Psoas muscle (tissue), 8 donors: ENCODE measurements around the gene VSIG8. TPM values are rescaled to one million over a fixed set of nuclear protein-coding genes. Genes with fewer than 3 reads are reported as not detected.
"Not testable (repeated sequence)": the region's sequence is repeated elsewhere in the genome, so short reads cannot be mapped to it uniquely, and the experiment has no call there.

ENCODE experiments used
- ATAC-seq, 4 donors: fragments of 200-7000 bp; cut with Tn5 transposase; one replicate each; pipeline ENCODE4 v1.9.1; 2020; ENCODE audit warnings: moderate library complexity in 3 of 4, mild to moderate bottlenecking in 2 of 4
- DNase-seq, 2 donors: peaks; one replicate each; pipeline ENCODE4 v3.0.0-alpha.2; 2020
- H3K27ac ChIP-seq: fragments of 200-600 bp; one replicate; pipeline ENCODE4 v1.8.0; 2022
- H3K27me3 ChIP-seq, 3 donors: fragments of 200-600 bp in 1 of 3; one replicate each; pipeline versions ENCODE4 v1.6.1 to v1.8.0; 2013 to 2022; ENCODE audit warnings: low read length in 2 of 3, mild to moderate bottlenecking in 2 of 3, moderate library complexity in 1 of 3; ENCODE audit not compliant: insufficient read depth in 3 of 3
- H3K36me3 ChIP-seq, 2 donors: fragments of 200-600 bp in 1 of 2; one replicate each; pipeline versions ENCODE4 v1.6.1 to v1.8.0; 2013 to 2022; ENCODE audit warnings: low read depth in 1 of 2, mild to moderate bottlenecking in 1 of 2, moderate library complexity in 1 of 2; ENCODE audit not compliant: insufficient read depth in 1 of 2
- H3K4me1 ChIP-seq: fragments of 200-600 bp; one replicate; pipeline ENCODE4 v1.8.0; 2022
- H3K4me3 ChIP-seq: fragments of 200-600 bp; one replicate; pipeline ENCODE4 v1.8.0; 2022; ENCODE audit warnings: mild to moderate bottlenecking
- H3K9me3 ChIP-seq: fragments of 200-600 bp; one replicate; pipeline ENCODE4 v1.8.0; 2022
- CTCF ChIP-seq: fragments of 200-600 bp; IDR thresholded peaks from one replicate; pipeline ENCODE4 v1.8.0; 2022; ENCODE audit warnings: antibody characterized with exemption
- WGBS, 3 donors: extraction: QIAGEN DNeasy Blood & Tissue Kit; methylation state at CpG; one replicate each; pipeline versions ENCODE4 v1.1.6 to v1.1.7; 2013; 5-methylcytosine and 5-hydroxymethylcytosine counted together
- intact Hi-C, 2 donors: fragments of 100-400 bp; cut with DNase I; formaldehyde crosslinking; loops; one replicate each; pipeline versions ENCODE4 v1.11.0 to v1.14.2; 2022
- long read RNA-seq, 2 donors: library from polyadenylated mRNA; unstranded; transcript quantifications; one replicate each; pipeline ENCODE4 v2.0.0, GENCODE V29; 2021
- polyA plus RNA-seq, 3 donors: library from polyadenylated mRNA; stranded (reverse); fragments of 200-250 nt; gene quantifications; one replicate each; pipeline ENCODE4 v1.2.3, GENCODE V29; 2013
- total RNA-seq, 4 donors: library from RNA; stranded (reverse); fragmentation: NEBNext Ultra II Directional in 2 of 4; extraction: Animal tissue kit (Norgen Biotek cat#: 25700) in 2 of 4; gene quantifications; one replicate each; pipeline versions ENCODE4 v1.2.1 to v1.2.4, GENCODE V29; 2021 to 2023
- donor health status: healthy with polysubstance abuse.
- donor health status: DM: no; HTN: no; CAD: no; lungs with moderate emphysema.
- donor health status: Bipolar disorder and iron deficiency.
- donor health status: healthy.
- donor health status: DM: yes; HTN: yes; CAD: no.
- donor health status: DM: no; HTN: no; CAD: no.
- donor health status: DM: no; HTN: no; CAD: no.
- donor health status: DM: yes; HTN: yes; CAD: no.

Gene VSIG8
- not detected for total RNA-seq
- not detected for polyA plus RNA-seq
- long read RNA-seq, donor 1 = 0 reads
- long read RNA-seq, donor 2 = 0 reads

GRCh38 chr1:159862557-159862956, at the start of gene VSIG8:
VSIG8 (minus strand) TSS chr1:159862657; CDS start chr1:159862521, 136 bp downstream.
- Histone ChIP-seq H3K27me3 (no peaks in the 10 kb centered on the region), H3K9me3 (no peaks in the 10 kb centered on the region), H3K36me3 (no peaks in the 10 kb centered on the region), H3K4me3 (no peak within 1 kb of the TSS), H3K27ac (no peak within 1 kb of the TSS), H3K4me1 (no peaks in the 10 kb centered on the region)
- ATAC-seq = no peak
- TF ChIP-seq CTCF = no peak
- 61 to 79% (median 70%) methylated on average over 4 of the region's 4 CpGs for WGBS, 3 donors
- no peak for DNase-seq
- intact Hi-C loops = no loop called here

GRCh38 chr1:159911326-159912070, 49.0 kb upstream of the VSIG8 start:
- 82 to 90% (median 83%) methylated on average over 6 of the region's 6 CpGs for WGBS, 3 donors
- intact Hi-C loops = no loop called here
- H3K27ac ChIP-seq = peak overlapping the region; percentile 37
- H3K36me3 ChIP-seq = no peaks in the 10 kb centered on the region
- H3K4me3 ChIP-seq = no peak overlapping the region
- ATAC-seq (no peak), DNase-seq (no peak)
- H3K27me3 ChIP-seq = no peaks in the 10 kb centered on the region
- no peak for TF ChIP-seq CTCF
- peaks cover under 1% of the 10 kb centered on the region for H3K4me1 ChIP-seq
- H3K9me3 ChIP-seq = no peaks in the 10 kb centered on the region

GRCh38 chr1:159908031-159908940, 45.8 kb upstream of the VSIG8 start:
- Histone ChIP-seq H3K27me3 (no peaks in the 10 kb centered on the region), H3K36me3 (no peaks in the 10 kb centered on the region), H3K27ac (no peak overlapping the region), H3K4me1 (no peaks in the 10 kb centered on the region), H3K9me3 (no peaks in the 10 kb centered on the region), H3K4me3 (no peak overlapping the region)
- intact Hi-C loops = no loop called here
- no peak for ATAC-seq
- DNase-seq = no peak
- no peak for TF ChIP-seq CTCF
- WGBS, 3 donors = 82 to 88% (median 84%) methylated on average over 9 of the region's 9 CpGs

GRCh38 chr1:159906960-159907359, 44.5 kb upstream of the VSIG8 start:
- no peaks in the 10 kb centered on the region for H3K4me1 ChIP-seq
- no peak for ATAC-seq
- H3K36me3 ChIP-seq = no peaks in the 10 kb centered on the region
- 63 to 68% (median 65%) methylated on average over 1 of the region's 1 CpG for WGBS, 3 donors
- H3K27ac ChIP-seq = no peak overlapping the region
- no peak for DNase-seq
- intact Hi-C loops = no loop called here
- no peak for TF ChIP-seq CTCF
- H3K9me3 ChIP-seq = no peaks in the 10 kb centered on the region
- no peaks in the 10 kb centered on the region for H3K27me3 ChIP-seq
- H3K4me3 ChIP-seq = no peak overlapping the region

GRCh38 chr1:159904036-159904435, 41.6 kb upstream of the VSIG8 start:
- H3K36me3 ChIP-seq, H3K27ac ChIP-seq, H3K9me3 ChIP-seq, ATAC-seq, intact Hi-C loops, H3K4me1 ChIP-seq, H3K27me3 ChIP-seq, DNase-seq, H3K4me3 ChIP-seq: not testable (repeated sequence)
- 65 to 85% (median 72%) methylated on average over 3 of the region's 3 CpGs for WGBS, 3 donors
